ENCODE results near the gene CLRN3.

GRCh38 chr10:127877699-127878098, 15.0 kb downstream of the CLRN3 start:
- TF ChIP-seq, protein P1, sequence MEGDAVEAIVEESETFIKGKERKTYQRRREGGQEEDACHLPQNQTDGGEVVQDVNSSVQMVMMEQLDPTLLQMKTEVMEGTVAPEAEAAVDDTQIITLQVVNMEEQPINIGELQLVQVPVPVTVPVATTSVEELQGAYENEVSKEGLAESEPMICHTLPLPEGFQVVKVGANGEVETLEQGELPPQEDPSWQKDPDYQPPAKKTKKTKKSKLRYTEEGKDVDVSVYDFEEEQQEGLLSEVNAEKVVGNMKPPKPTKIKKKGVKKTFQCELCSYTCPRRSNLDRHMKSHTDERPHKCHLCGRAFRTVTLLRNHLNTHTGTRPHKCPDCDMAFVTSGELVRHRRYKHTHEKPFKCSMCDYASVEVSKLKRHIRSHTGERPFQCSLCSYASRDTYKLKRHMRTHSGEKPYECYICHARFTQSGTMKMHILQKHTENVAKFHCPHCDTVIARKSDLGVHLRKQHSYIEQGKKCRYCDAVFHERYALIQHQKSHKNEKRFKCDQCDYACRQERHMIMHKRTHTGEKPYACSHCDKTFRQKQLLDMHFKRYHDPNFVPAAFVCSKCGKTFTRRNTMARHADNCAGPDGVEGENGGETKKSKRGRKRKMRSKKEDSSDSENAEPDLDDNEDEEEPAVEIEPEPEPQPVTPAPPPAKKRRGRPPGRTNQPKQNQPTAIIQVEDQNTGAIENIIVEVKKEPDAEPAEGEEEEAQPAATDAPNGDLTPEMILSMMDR (IDR thresholded peaks at IDR 0.05) = no peak
- no peak for TF ChIP-seq POLR2A (IDR thresholded peaks at IDR 0.05)
